GM23338 (cell line): ENCODE measurements around the gene ERN1. TPM values are rescaled to one million over a fixed set of nuclear protein-coding genes. Genes with fewer than 3 reads are reported as not detected.

Experiments
- ATAC-seq: fragments of 200-7000 bp; cut with Tn5 transposase; 3 replicates; pipeline ENCODE4 v1.9.1; 2020
- DNase-seq: peaks from one replicate; pipeline ENCODE4 v3.0.0-alpha.2; 2015; ENCODE audit warnings: low spot score
- H2AFZ ChIP-seq: fragments of 200-600 bp; sonication (generic); 2 replicates; pipeline ENCODE4 v1.8.0; 2016; ENCODE audit warnings: antibody characterized with exemption, mild to moderate bottlenecking, moderate library complexity
- H3F3A ChIP-seq: fragments of 200-600 bp; sonication (generic); replicated peaks from 2 replicates; pipeline ENCODE4 v1.8.0; 2017; ENCODE audit warnings: antibody characterized with exemption, mixed run types, low read depth
- H3K27ac ChIP-seq: fragments of 200-600 bp; sonication (generic); 2 replicates; pipeline ENCODE4 v1.6.1; 2016; ENCODE audit warnings: low read depth
- H3K27me3 ChIP-seq: fragments of 200-600 bp; sonication (generic); 2 replicates; pipeline ENCODE4 v1.8.0; 2016; ENCODE audit warnings: mild to moderate bottlenecking, mixed run types, moderate library complexity; ENCODE audit not compliant: insufficient read depth
- H3K36me3 ChIP-seq: fragments of 200-600 bp; sonication (generic); 2 replicates; pipeline ENCODE4 v1.8.0; 2016; ENCODE audit warnings: mild to moderate bottlenecking; ENCODE audit not compliant: insufficient read depth
- H3K4me1 ChIP-seq: fragments of 200-600 bp; sonication (generic); 2 replicates; pipeline ENCODE4 v1.8.0; 2016; ENCODE audit warnings: mild to moderate bottlenecking, moderate library complexity; ENCODE audit not compliant: insufficient read depth
- H3K4me2 ChIP-seq: fragments of 200-600 bp; sonication (generic); 2 replicates; pipeline ENCODE4 v1.7.1; 2017; ENCODE audit warnings: mixed run types
- H3K4me3 ChIP-seq: fragments of 200-600 bp; sonication (generic); 2 replicates; pipeline ENCODE4 v1.6.1; 2016; ENCODE audit warnings: mixed run types
- H3K79me2 ChIP-seq: fragments of 200-600 bp; sonication (generic); replicated peaks from 2 replicates; pipeline ENCODE4 v1.8.0; 2017; ENCODE audit warnings: mild to moderate bottlenecking; ENCODE audit not compliant: insufficient read depth
- H3K9me2 ChIP-seq: fragments of 200-600 bp; sonication (generic); 2 replicates; pipeline ENCODE4 v1.8.0; 2017; ENCODE audit not compliant: insufficient read depth
- H4K20me1 ChIP-seq: fragments of 200-600 bp; sonication (generic); replicated peaks from 2 replicates; pipeline ENCODE4 v1.8.0; 2017; ENCODE audit warnings: mild to moderate bottlenecking; ENCODE audit not compliant: insufficient read depth
- H3K27ac Mint-ChIP-seq: 2 replicates; pipeline ENCODE4 v1.8.0; 2020; ENCODE audit warnings: inconsistent platforms, mild to moderate bottlenecking, moderate library complexity, mixed read lengths
- H3K27me3 Mint-ChIP-seq: 3 replicates; pipeline ENCODE4 v1.8.0; 2022; ENCODE audit warnings: low read depth, mild to moderate bottlenecking, moderate library complexity, mixed read lengths, inconsistent platforms; ENCODE audit not compliant: insufficient read depth, poor library complexity
- H3K36me3 Mint-ChIP-seq: 3 replicates; pipeline ENCODE4 v1.8.0; 2021; ENCODE audit warnings: low read depth, mild to moderate bottlenecking, inconsistent platforms, moderate library complexity, mixed read lengths
- H3K4me1 Mint-ChIP-seq: 3 replicates; pipeline ENCODE4 v1.8.0; 2020; ENCODE audit warnings: mild to moderate bottlenecking, inconsistent platforms, mixed read lengths
- H3K4me3 Mint-ChIP-seq: 3 replicates; pipeline ENCODE4 v1.8.0; 2021; ENCODE audit warnings: moderate library complexity, mild to moderate bottlenecking, inconsistent platforms, mixed read lengths
- H3K9me3 Mint-ChIP-seq: 3 replicates; pipeline ENCODE4 v1.8.0; 2020; ENCODE audit warnings: moderate library complexity, mild to moderate bottlenecking, inconsistent platforms, mixed read lengths
- CREB1 ChIP-seq: fragments of 250-450 bp; sonication (Bioruptor Pico); IDR thresholded peaks from 2 replicates; pipeline ENCODE4 v1.5.0; 2020; ENCODE audit warnings: low read depth, mild to moderate bottlenecking, moderate library complexity
- EZH2 ChIP-seq: fragments of 200-600 bp; sonication (generic); IDR thresholded peaks from one replicate; pipeline ENCODE4 v1.8.0; 2017; ENCODE audit warnings: antibody characterized with exemption, mild to moderate bottlenecking, low read depth; ENCODE audit not compliant: unreplicated experiment
- EZH2phosphoT487 ChIP-seq: fragments of 200-600 bp; sonication (generic); IDR thresholded peaks from one replicate; pipeline ENCODE4 v1.8.1; 2018; ENCODE audit warnings: antibody characterized with exemption; ENCODE audit not compliant: unreplicated experiment
- JUNB ChIP-seq: IDR thresholded peaks from one replicate; pipeline ENCODE4 v1.6.1; 2016; ENCODE audit warnings: antibody characterized with exemption; ENCODE audit not compliant: unreplicated experiment
- NANOG ChIP-seq: IDR thresholded peaks from 2 replicates; pipeline ENCODE4 v1.6.1; 2016; ENCODE audit warnings: antibody characterized with exemption, borderline replicate concordance
- POLR2AphosphoS5 ChIP-seq: IDR thresholded peaks from 2 replicates; pipeline ENCODE4 v1.6.1; 2016; ENCODE audit warnings: antibody characterized with exemption, low read depth
- STAT1 ChIP-seq: IDR thresholded peaks from one replicate; pipeline ENCODE4 v1.6.1; 2016; ENCODE audit warnings: antibody characterized with exemption; ENCODE audit not compliant: unreplicated experiment
- ZNF114 ChIP-seq: fragments of 250-450 bp; sonication (Bioruptor Pico); IDR thresholded peaks from 2 replicates; pipeline ENCODE4 v1.5.0; 2020; ENCODE audit warnings: mild to moderate bottlenecking, moderate library complexity
- ZNF331 ChIP-seq: fragments of 250-450 bp; sonication (Bioruptor Pico); IDR thresholded peaks from 2 replicates; pipeline ENCODE4 v1.5.0; 2020; ENCODE audit warnings: low read depth, mild to moderate bottlenecking, moderate library complexity
- polyA plus RNA-seq: library from polyadenylated mRNA; unstranded; fragments of >200 nt; fragmentation: Nextera tagmentation; extraction: Ambion mirVana; gene quantifications from 2 replicates; pipeline ENCODE4 v1.2.1, GENCODE V29; 2016
- total RNA-seq: library from RNA; depleted of rRNA; stranded (reverse); fragments of >200 nt; shearing (Covaris generic); gene quantifications from 2 replicates; pipeline ENCODE4 v1.2.3, GENCODE V29; 2014
- TF ChIP-seq, protein P1 (sequence below): IDR thresholded peaks from one replicate; pipeline ENCODE4 v1.6.1; 2018; ENCODE audit warnings: antibody characterized with exemption; ENCODE audit not compliant: unreplicated experiment
- TF ChIP-seq, protein P2 (sequence below): IDR thresholded peaks from 2 replicates; pipeline ENCODE4 v1.6.1; 2016; ENCODE audit warnings: antibody characterized with exemption
- TF ChIP-seq, protein P3 (sequence below): fragments of 250-450 bp; sonication (Bioruptor Pico); IDR thresholded peaks from 2 replicates; pipeline ENCODE4 v1.5.0; 2020; ENCODE audit warnings: mild to moderate bottlenecking, moderate library complexity
- TF ChIP-seq, protein P4 (sequence below), 2 experiments: fragments of 200-600 bp in 1 of 2; sonication (generic) in 1 of 2; conservative IDR thresholded peaks; 2 replicates each; pipeline versions ENCODE4 v1.5.1 to v1.6.1; 2016 to 2017; ENCODE audit warnings: antibody characterized with exemption in 2 of 2, low read depth in 2 of 2, mild to moderate bottlenecking in 2 of 2, moderate library complexity in 1 of 2

Gene ERN1
- total and polyA plus RNA-seq, 2 experiments from 2014 or later = 5.9 to 7.5 TPM

DNA sequence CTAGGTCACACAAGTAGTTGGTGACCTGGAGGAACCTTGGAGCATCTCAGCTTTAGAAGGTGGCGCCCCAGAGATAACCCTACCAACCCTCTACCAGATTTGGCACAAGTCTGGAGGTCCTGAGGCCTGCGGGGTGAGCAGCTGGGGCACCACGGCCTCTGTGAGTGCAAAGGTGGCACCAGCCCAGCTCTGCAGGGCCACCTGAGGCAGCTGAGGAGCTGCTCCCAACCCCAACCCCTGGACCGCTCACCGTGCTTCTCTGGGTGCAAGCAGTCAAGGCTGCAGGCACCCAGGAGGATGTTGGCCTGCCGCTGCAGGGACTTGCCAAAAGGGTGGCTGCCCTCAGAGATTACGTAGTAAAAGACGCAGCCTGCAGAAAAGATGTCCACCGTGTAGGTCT, 81.1 kb downstream of the ERN1 start:
- no peak overlapping the region for H3K4me2 ChIP-seq
- H4K20me1 ChIP-seq = no peaks in the 10 kb centered on the region
- no peak overlapping the region for H3K4me3 Mint-ChIP-seq
- H3K36me3 Mint-ChIP-seq = no peaks in the 10 kb centered on the region
- H3K4me1 Mint-ChIP-seq = peaks cover 7% of the 10 kb centered on the region; the same call in 2 of the 3 replicates
- H3K4me1 ChIP-seq = no peaks in the 10 kb centered on the region
- H2AFZ ChIP-seq = no peak overlapping the region
- H3K27ac ChIP-seq = no peak overlapping the region
- no peaks in the 10 kb centered on the region for H3K27me3 ChIP-seq
- H3K4me3 ChIP-seq = no peak overlapping the region
- H3K79me2 ChIP-seq = no peaks in the 10 kb centered on the region
- ATAC-seq (no peak), DNase-seq (no peak)
- no peaks in the 10 kb centered on the region for H3K36me3 ChIP-seq
- TF ChIP-seq, protein P1, sequence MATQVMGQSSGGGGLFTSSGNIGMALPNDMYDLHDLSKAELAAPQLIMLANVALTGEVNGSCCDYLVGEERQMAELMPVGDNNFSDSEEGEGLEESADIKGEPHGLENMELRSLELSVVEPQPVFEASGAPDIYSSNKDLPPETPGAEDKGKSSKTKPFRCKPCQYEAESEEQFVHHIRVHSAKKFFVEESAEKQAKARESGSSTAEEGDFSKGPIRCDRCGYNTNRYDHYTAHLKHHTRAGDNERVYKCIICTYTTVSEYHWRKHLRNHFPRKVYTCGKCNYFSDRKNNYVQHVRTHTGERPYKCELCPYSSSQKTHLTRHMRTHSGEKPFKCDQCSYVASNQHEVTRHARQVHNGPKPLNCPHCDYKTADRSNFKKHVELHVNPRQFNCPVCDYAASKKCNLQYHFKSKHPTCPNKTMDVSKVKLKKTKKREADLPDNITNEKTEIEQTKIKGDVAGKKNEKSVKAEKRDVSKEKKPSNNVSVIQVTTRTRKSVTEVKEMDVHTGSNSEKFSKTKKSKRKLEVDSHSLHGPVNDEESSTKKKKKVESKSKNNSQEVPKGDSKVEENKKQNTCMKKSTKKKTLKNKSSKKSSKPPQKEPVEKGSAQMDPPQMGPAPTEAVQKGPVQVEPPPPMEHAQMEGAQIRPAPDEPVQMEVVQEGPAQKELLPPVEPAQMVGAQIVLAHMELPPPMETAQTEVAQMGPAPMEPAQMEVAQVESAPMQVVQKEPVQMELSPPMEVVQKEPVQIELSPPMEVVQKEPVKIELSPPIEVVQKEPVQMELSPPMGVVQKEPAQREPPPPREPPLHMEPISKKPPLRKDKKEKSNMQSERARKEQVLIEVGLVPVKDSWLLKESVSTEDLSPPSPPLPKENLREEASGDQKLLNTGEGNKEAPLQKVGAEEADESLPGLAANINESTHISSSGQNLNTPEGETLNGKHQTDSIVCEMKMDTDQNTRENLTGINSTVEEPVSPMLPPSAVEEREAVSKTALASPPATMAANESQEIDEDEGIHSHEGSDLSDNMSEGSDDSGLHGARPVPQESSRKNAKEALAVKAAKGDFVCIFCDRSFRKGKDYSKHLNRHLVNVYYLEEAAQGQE = no peak
- TF ChIP-seq NANOG = no peak
- TF ChIP-seq ZNF114 (CRISPR knock-in tag) = no peak
- TF ChIP-seq, protein P2, sequence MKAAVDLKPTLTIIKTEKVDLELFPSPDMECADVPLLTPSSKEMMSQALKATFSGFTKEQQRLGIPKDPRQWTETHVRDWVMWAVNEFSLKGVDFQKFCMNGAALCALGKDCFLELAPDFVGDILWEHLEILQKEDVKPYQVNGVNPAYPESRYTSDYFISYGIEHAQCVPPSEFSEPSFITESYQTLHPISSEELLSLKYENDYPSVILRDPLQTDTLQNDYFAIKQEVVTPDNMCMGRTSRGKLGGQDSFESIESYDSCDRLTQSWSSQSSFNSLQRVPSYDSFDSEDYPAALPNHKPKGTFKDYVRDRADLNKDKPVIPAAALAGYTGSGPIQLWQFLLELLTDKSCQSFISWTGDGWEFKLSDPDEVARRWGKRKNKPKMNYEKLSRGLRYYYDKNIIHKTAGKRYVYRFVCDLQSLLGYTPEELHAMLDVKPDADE = no peak
- TF ChIP-seq POLR2AphosphoS5 = no peak
- TF ChIP-seq CREB1 (CRISPR knock-in tag) = no peak
- TF ChIP-seq ZNF331 (CRISPR knock-in tag) = no peak
- TF ChIP-seq EZH2 = no peak
- no peak for TF ChIP-seq EZH2phosphoT487
- TF ChIP-seq, protein P3, sequence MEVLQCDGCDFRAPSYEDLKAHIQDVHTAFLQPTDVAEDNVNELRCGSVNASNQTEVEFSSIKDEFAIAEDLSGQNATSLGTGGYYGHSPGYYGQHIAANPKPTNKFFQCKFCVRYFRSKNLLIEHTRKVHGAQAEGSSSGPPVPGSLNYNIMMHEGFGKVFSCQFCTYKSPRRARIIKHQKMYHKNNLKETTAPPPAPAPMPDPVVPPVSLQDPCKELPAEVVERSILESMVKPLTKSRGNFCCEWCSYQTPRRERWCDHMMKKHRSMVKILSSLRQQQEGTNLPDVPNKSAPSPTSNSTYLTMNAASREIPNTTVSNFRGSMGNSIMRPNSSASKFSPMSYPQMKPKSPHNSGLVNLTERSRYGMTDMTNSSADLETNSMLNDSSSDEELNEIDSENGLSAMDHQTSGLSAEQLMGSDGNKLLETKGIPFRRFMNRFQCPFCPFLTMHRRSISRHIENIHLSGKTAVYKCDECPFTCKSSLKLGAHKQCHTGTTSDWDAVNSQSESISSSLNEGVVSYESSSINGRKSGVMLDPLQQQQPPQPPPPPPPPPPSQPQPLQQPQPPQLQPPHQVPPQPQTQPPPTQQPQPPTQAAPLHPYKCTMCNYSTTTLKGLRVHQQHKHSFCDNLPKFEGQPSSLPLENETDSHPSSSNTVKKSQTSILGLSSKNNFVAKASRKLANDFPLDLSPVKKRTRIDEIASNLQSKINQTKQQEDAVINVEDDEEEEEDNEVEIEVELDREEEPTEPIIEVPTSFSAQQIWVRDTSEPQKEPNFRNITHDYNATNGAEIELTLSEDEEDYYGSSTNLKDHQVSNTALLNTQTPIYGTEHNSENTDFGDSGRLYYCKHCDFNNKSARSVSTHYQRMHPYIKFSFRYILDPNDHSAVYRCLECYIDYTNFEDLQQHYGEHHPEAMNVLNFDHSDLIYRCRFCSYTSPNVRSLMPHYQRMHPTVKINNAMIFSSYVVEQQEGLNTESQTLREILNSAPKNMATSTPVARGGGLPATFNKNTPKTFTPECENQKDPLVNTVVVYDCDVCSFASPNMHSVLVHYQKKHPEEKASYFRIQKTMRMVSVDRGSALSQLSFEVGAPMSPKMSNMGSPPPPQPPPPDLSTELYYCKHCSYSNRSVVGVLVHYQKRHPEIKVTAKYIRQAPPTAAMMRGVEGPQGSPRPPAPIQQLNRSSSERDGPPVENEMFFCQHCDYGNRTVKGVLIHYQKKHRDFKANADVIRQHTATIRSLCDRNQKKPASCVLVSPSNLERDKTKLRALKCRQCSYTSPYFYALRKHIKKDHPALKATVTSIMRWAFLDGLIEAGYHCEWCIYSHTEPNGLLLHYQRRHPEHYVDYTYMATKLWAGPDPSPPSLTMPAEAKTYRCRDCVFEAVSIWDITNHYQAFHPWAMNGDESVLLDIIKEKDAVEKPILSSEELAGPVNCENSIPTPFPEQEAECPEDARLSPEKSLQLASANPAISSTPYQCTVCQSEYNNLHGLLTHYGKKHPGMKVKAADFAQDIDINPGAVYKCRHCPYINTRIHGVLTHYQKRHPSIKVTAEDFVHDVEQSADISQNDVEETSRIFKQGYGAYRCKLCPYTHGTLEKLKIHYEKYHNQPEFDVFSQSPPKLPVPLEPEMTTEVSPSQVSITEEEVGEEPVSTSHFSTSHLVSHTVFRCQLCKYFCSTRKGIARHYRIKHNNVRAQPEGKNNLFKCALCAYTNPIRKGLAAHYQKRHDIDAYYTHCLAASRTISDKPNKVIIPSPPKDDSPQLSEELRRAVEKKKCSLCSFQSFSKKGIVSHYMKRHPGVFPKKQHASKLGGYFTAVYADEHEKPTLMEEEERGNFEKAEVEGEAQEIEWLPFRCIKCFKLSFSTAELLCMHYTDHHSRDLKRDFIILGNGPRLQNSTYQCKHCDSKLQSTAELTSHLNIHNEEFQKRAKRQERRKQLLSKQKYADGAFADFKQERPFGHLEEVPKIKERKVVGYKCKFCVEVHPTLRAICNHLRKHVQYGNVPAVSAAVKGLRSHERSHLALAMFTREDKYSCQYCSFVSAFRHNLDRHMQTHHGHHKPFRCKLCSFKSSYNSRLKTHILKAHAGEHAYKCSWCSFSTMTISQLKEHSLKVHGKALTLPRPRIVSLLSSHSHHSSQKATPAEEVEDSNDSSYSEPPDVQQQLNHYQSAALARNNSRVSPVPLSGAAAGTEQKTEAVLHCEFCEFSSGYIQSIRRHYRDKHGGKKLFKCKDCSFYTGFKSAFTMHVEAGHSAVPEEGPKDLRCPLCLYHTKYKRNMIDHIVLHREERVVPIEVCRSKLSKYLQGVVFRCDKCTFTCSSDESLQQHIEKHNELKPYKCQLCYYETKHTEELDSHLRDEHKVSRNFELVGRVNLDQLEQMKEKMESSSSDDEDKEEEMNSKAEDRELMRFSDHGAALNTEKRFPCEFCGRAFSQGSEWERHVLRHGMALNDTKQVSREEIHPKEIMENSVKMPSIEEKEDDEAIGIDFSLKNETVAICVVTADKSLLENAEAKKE (CRISPR knock-in tag) = no peak
- TF ChIP-seq STAT1 = no peak
- TF ChIP-seq, protein P4, sequence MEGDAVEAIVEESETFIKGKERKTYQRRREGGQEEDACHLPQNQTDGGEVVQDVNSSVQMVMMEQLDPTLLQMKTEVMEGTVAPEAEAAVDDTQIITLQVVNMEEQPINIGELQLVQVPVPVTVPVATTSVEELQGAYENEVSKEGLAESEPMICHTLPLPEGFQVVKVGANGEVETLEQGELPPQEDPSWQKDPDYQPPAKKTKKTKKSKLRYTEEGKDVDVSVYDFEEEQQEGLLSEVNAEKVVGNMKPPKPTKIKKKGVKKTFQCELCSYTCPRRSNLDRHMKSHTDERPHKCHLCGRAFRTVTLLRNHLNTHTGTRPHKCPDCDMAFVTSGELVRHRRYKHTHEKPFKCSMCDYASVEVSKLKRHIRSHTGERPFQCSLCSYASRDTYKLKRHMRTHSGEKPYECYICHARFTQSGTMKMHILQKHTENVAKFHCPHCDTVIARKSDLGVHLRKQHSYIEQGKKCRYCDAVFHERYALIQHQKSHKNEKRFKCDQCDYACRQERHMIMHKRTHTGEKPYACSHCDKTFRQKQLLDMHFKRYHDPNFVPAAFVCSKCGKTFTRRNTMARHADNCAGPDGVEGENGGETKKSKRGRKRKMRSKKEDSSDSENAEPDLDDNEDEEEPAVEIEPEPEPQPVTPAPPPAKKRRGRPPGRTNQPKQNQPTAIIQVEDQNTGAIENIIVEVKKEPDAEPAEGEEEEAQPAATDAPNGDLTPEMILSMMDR (conservative IDR thresholded peaks at IDR 0.05; ENCODE audit: low read depth in 2 of 2) = no peak
- TF ChIP-seq JUNB = no peak
- no peaks in the 10 kb centered on the region for H3K9me3 Mint-ChIP-seq
- H3K27ac Mint-ChIP-seq = no peak overlapping the region
- H3F3A ChIP-seq = no peaks in the 10 kb centered on the region
- no peaks in the 10 kb centered on the region for H3K9me2 ChIP-seq
- peaks cover 11% of the 10 kb centered on the region for H3K27me3 Mint-ChIP-seq
